Breast epithelium (tissue), 4 donors: Measurements from ENCODE around the gene PLIN4. TPM values are rescaled to one million over a fixed set of nuclear protein-coding genes. Genes with fewer than 3 reads are reported as not detected.

ENCODE experiments used
- DNase-seq, 2 donors: peaks; one replicate each; pipeline ENCODE4 v3.0.0-alpha.2; 2019; ENCODE audit warnings: low spot score in 2 of 2
- H3K27ac ChIP-seq, 2 donors: fragments of 200-600 bp; sonication (generic) in 1 of 2; one replicate each; pipeline ENCODE4 v1.5.1; 2016 to 2019; ENCODE audit warnings: mild to moderate bottlenecking in 1 of 2
- H3K27me3 ChIP-seq, 2 donors: fragments of 200-600 bp; sonication (generic) in 1 of 2; one replicate each; pipeline versions ENCODE4 v1.5.1 to v1.6.0; 2017 to 2019; ENCODE audit warnings: control low read depth in 1 of 2, mild to moderate bottlenecking in 1 of 2
- H3K36me3 ChIP-seq: fragments of 200-600 bp; one replicate; pipeline ENCODE4 v1.5.1; 2019
- H3K4me1 ChIP-seq, 2 donors: fragments of 200-600 bp; sonication (generic); one replicate each; pipeline ENCODE4 v1.5.1; 2016 to 2019; ENCODE audit warnings: control low read depth in 1 of 2
- H3K4me3 ChIP-seq, 3 donors: fragments of 200-600 bp; sonication (generic); 1 replicate in 2 of 3; 2 replicates in 1 of 3; pipeline ENCODE4 v1.5.1; 2016 to 2019; ENCODE audit warnings: mild to moderate bottlenecking in 3 of 3, moderate library complexity in 2 of 3
- H3K9me3 ChIP-seq, 2 donors: fragments of 200-600 bp; sonication (generic) in 1 of 2; one replicate each; pipeline ENCODE4 v1.5.1; 2016 to 2019; ENCODE audit warnings: control low read depth in 1 of 2
- POLR2A ChIP-seq: fragments of 450-650 bp; IDR thresholded peaks from one replicate; pipeline ENCODE4 v1.6.1; 2016; ENCODE audit warnings: antibody characterized with exemption, mild to moderate bottlenecking, moderate library complexity
- POLR2AphosphoS5 ChIP-seq, 3 donors: sonication (generic); formaldehyde crosslinking; IDR thresholded peaks; one replicate each; pipeline ENCODE4 v1.6.1; 2017; ENCODE audit warnings: antibody characterized with exemption in 3 of 3
- intact Hi-C: fragments of 100-400 bp; cut with DNase I; formaldehyde crosslinking; loops from one replicate; pipeline ENCODE4 v1.15.1; 2023; ENCODE audit warnings: low total_unique reads
- total RNA-seq, 3 donors: library from RNA; depleted of rRNA; stranded (reverse); fragments of >200 nt; gene quantifications; one replicate each; pipeline ENCODE4 v1.1.0, GENCODE V29; 2016
- TF ChIP-seq, protein P1 (sequence below), 3 donors: fragments of 450-650 bp; IDR thresholded peaks; one replicate each; pipeline ENCODE4 v1.5.1; 2016 to 2017; ENCODE audit warnings: antibody characterized with exemption in 3 of 3, mild to moderate bottlenecking in 3 of 3, moderate library complexity in 3 of 3

Gene PLIN4
- total RNA-seq, 3 donors from 2014 or later = 50.1 to 629 (median 213) TPM

GRCh38 chr19:4473011-4473762 lies 45.1 kb downstream of the PLIN4 start:
- H3K4me1 ChIP-seq = peaks cover 8 to 13% of the 10 kb centered on the region in 2 donors
- H3K36me3 ChIP-seq = no peaks in the 10 kb centered on the region
- H3K27ac ChIP-seq = peak overlapping the region; percentile 44 to 48
- no peaks in the 10 kb centered on the region for H3K27me3 ChIP-seq
- no peaks in the 10 kb centered on the region for H3K9me3 ChIP-seq
- peak overlapping the region; percentile 95 to 99 (median 97) for H3K4me3 ChIP-seq
- DNase-seq = no peak
- intact Hi-C loops = no loop called here
- TF ChIP-seq, protein P1, sequence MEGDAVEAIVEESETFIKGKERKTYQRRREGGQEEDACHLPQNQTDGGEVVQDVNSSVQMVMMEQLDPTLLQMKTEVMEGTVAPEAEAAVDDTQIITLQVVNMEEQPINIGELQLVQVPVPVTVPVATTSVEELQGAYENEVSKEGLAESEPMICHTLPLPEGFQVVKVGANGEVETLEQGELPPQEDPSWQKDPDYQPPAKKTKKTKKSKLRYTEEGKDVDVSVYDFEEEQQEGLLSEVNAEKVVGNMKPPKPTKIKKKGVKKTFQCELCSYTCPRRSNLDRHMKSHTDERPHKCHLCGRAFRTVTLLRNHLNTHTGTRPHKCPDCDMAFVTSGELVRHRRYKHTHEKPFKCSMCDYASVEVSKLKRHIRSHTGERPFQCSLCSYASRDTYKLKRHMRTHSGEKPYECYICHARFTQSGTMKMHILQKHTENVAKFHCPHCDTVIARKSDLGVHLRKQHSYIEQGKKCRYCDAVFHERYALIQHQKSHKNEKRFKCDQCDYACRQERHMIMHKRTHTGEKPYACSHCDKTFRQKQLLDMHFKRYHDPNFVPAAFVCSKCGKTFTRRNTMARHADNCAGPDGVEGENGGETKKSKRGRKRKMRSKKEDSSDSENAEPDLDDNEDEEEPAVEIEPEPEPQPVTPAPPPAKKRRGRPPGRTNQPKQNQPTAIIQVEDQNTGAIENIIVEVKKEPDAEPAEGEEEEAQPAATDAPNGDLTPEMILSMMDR (IDR thresholded peaks at IDR 0.05) = no peak
- TF ChIP-seq POLR2A (no peak), POLR2AphosphoS5 (IDR thresholded peaks at IDR 0.05) (no peak)

DNA sequence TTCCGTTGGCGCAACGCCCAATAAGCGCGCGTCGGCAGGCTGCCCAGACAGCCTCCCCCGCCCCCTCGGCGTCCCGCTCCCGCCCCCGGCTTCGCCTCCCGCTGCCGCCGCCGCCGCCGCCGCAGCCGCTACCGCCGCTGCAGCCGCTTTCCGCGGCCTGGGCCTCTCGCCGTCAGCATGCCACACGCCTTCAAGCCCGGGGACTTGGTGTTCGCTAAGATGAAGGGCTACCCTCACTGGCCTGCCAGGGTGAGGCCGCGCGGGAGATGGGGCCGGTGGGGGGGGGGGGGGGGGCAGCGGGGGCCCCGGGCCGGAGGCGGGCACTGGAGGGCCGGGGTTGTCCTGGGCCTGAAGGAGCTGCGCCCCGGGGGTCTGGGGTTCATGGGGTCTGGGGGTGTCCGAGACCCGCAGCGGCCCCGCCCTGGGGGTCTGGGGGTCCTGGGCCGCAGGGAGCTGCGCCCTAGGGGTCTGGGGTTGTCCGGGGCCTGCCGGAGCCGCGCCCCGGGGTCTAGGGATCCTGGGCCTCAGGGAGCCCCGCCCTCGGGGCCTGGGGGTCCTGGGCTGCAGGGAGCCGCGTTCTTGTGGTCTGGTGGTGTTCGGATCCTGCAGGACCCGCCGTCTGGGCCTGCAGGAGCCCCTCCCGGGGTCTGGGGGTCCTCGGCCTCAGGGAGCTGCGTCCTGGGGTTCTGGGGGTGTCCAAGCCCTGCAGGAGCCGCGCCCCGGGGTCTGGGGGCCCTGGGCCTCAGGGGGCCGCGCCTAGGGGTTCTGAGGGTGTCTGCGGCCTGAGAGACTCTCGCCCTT lies 45.9 kb downstream of the PLIN4 start, which contains the start of gene HDGFL2:
Gene HDGFL2 (plus strand): TSS at position 124 of the 801 bp plus-strand sequence. CDS start 54 bp downstream, at position 178.
- DNase-seq = no peak
- TF ChIP-seq, protein P1 (IDR thresholded peaks at IDR 0.05) = no peak
- TF ChIP-seq POLR2A (no peak), POLR2AphosphoS5 (IDR thresholded peaks at IDR 0.05) (no peak)
- Histone ChIP-seq H3K36me3 (no peaks in the 10 kb centered on the region), H3K27me3 (no peaks in the 10 kb centered on the region), H3K27ac (peak within 1 kb of the TSS; percentile 83 to 91), H3K4me3 (peak within 1 kb of the TSS; percentile 95 to 99 (median 97)), H3K9me3 (no peaks in the 10 kb centered on the region), H3K4me1 (peaks cover 8 to 13% of the 10 kb centered on the region in 2 donors)
- intact Hi-C loops = no loop called here

GRCh38 chr19:4471403-4472173 lies 46.7 kb downstream of the PLIN4 start:
- no peaks in the 10 kb centered on the region for H3K36me3 ChIP-seq
- DNase-seq = peak; percentile 98 to 100
- peak overlapping the region; percentile 83 to 91 for H3K27ac ChIP-seq
- peak; percentile 53 for TF ChIP-seq POLR2A
- TF ChIP-seq, protein P1 (IDR thresholded peaks at IDR 0.05) = no peak
- peak; percentile 65 to 78 (median 71) for TF ChIP-seq POLR2AphosphoS5 (IDR thresholded peaks at IDR 0.05)
- intact Hi-C loops = no loop called here
- no peaks in the 10 kb centered on the region for H3K27me3 ChIP-seq
- peak overlapping the region; percentile 95 to 99 (median 97) for H3K4me3 ChIP-seq
- H3K9me3 ChIP-seq = no peaks in the 10 kb centered on the region
- peaks cover 8 to 13% of the 10 kb centered on the region in 2 donors for H3K4me1 ChIP-seq

DNA sequence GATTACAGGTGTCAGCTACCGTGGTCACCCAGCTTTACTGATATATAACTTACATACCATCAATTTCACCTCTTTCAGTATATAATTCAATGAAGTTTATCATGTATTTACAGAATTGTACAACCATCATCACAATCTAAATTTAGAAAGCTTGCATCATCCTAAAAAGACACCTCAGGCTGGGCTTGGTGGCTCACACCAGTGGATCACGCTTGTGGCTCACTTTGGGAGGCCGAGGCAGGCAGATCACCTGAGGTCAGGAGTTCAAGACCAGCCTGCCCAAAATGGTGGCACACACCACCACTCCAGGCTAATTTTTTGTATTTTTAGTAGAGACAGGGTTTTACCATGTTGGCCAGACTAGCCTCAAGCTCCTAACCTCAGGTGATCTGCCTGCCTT lies 50.5 kb downstream of the PLIN4 start:
- no peak overlapping the region for H3K27ac ChIP-seq
- no peaks in the 10 kb centered on the region for H3K4me1 ChIP-seq
- no peaks in the 10 kb centered on the region for H3K36me3 ChIP-seq
- no peaks in the 10 kb centered on the region for H3K27me3 ChIP-seq
- H3K9me3 ChIP-seq = no peaks in the 10 kb centered on the region
- no peak overlapping the region for H3K4me3 ChIP-seq
- TF ChIP-seq POLR2A (no peak), POLR2AphosphoS5 (IDR thresholded peaks at IDR 0.05) (no peak)
- TF ChIP-seq, protein P1 (IDR thresholded peaks at IDR 0.05) = no peak
- intact Hi-C loops = no loop called here
- no peak for DNase-seq
